Osteocyte (in vitro differentiated cells): ENCODE data around the gene BCLAF3. TPM values are rescaled to one million over a fixed set of nuclear protein-coding genes. Genes with fewer than 3 reads are reported as not detected.

Source experiments
- DNase-seq: peaks from one replicate; pipeline ENCODE4 v3.0.0; 2021; ENCODE audit warnings: mixed read lengths; ENCODE audit not compliant: unreplicated experiment; ENCODE audit errors: extremely low spot score
- H3K27ac Mint-ChIP-seq: one replicate; pipeline ENCODE4 v1.8.0; 2021; ENCODE audit warnings: mild to moderate bottlenecking, mixed read lengths; ENCODE audit not compliant: unreplicated experiment
- H3K27me3 Mint-ChIP-seq: one replicate; pipeline ENCODE4 v1.8.0; 2021; ENCODE audit warnings: mixed read lengths; ENCODE audit not compliant: unreplicated experiment
- H3K36me3 Mint-ChIP-seq: one replicate; pipeline ENCODE4 v1.8.0; 2021; ENCODE audit warnings: mixed read lengths; ENCODE audit not compliant: unreplicated experiment
- H3K4me1 Mint-ChIP-seq: one replicate; pipeline ENCODE4 v1.8.0; 2021; ENCODE audit warnings: mixed read lengths; ENCODE audit not compliant: unreplicated experiment
- H3K4me3 Mint-ChIP-seq: one replicate; pipeline ENCODE4 v1.8.0; 2021; ENCODE audit warnings: mild to moderate bottlenecking, moderate library complexity, mixed read lengths; ENCODE audit not compliant: unreplicated experiment
- H3K9me3 Mint-ChIP-seq: one replicate; pipeline ENCODE4 v1.8.0; 2021; ENCODE audit warnings: mixed read lengths; ENCODE audit not compliant: unreplicated experiment
- CTCF ChIP-seq: fragments of 200-600 bp; sonication (generic); IDR thresholded peaks from 2 replicates; pipeline ENCODE4 v1.5.0; 2021; ENCODE audit warnings: antibody characterized with exemption, mild to moderate bottlenecking, moderate library complexity
- total RNA-seq: library from RNA; stranded (reverse); gene quantifications from 2 replicates; pipeline ENCODE4 v1.2.1, GENCODE V29; 2021

BCLAF3 gene
- total RNA-seq, 1 donor from 2014 or later, result 11.5 TPM

DNA sequence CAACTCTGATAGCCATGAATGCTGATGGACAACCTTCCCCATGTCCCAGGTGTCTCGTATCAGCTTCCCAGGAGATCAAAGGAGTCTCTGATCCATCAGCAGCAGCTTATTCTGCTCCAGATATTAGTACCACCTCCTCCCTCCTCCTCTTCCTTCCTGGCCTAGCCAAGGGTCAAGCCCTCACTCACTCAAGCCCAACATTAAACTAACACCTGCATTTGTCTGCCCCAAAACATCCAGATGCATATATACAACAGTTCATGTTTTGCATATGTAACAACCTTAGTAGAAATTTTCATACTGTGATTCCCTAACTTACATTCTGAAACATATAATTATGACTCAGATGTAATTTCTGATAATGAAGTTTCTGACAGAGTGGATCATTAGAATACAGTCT, 29.9 kb downstream of the BCLAF3 start:
- no peak for TF ChIP-seq CTCF
- H3K36me3 Mint-ChIP-seq, result peaks cover 11% of the 10 kb centered on the region
- H3K4me1 Mint-ChIP-seq, result no peaks in the 10 kb centered on the region
- peaks cover 18% of the 10 kb centered on the region for H3K9me3 Mint-ChIP-seq
- H3K27ac Mint-ChIP-seq, result no peak overlapping the region
- H3K27me3 Mint-ChIP-seq, result no peaks in the 10 kb centered on the region
- H3K4me3 Mint-ChIP-seq, result no peak overlapping the region
- DNase-seq, result no peak

- DNase-seq, result no peak
- H3K36me3 Mint-ChIP-seq, result peaks cover 3% of the 10 kb centered on the region
- no peaks in the 10 kb centered on the region for H3K27me3 Mint-ChIP-seq
- H3K4me1 Mint-ChIP-seq, result peaks cover 11% of the 10 kb centered on the region
- TF ChIP-seq CTCF, result no peak
- H3K9me3 Mint-ChIP-seq, result peaks cover 10% of the 10 kb centered on the region
- no peak overlapping the region for H3K4me3 Mint-ChIP-seq
- no peak overlapping the region for H3K27ac Mint-ChIP-seq
Observed at GRCh38 chrX:19958552-19959486, 32.0 kb downstream of the BCLAF3 start.

- no peak for TF ChIP-seq CTCF
- H3K4me3 Mint-ChIP-seq, result no peak overlapping the region
- no peak overlapping the region for H3K27ac Mint-ChIP-seq
- peaks cover 10% of the 10 kb centered on the region for H3K9me3 Mint-ChIP-seq
- no peaks in the 10 kb centered on the region for H3K27me3 Mint-ChIP-seq
- H3K4me1 Mint-ChIP-seq, result peaks cover 11% of the 10 kb centered on the region
- DNase-seq, result no peak
- peaks cover 4% of the 10 kb centered on the region for H3K36me3 Mint-ChIP-seq
Observed at GRCh38 chrX:19956923-19957322, 33.9 kb downstream of the BCLAF3 start.

- DNase-seq, result no peak
- no peak for TF ChIP-seq CTCF
- H3K36me3 Mint-ChIP-seq, result peaks cover 1% of the 10 kb centered on the region
- peaks cover 10% of the 10 kb centered on the region for H3K9me3 Mint-ChIP-seq
- no peak overlapping the region for H3K27ac Mint-ChIP-seq
- H3K4me3 Mint-ChIP-seq, result no peak overlapping the region
- peaks cover 11% of the 10 kb centered on the region for H3K4me1 Mint-ChIP-seq
- no peaks in the 10 kb centered on the region for H3K27me3 Mint-ChIP-seq
Observed at GRCh38 chrX:19956306-19956705, 34.6 kb downstream of the BCLAF3 start.

- H3K4me1 Mint-ChIP-seq, result peaks cover 11% of the 10 kb centered on the region
- peaks cover 5% of the 10 kb centered on the region for H3K36me3 Mint-ChIP-seq
- H3K4me3 Mint-ChIP-seq, result no peak overlapping the region
- no peaks in the 10 kb centered on the region for H3K27me3 Mint-ChIP-seq
- H3K9me3 Mint-ChIP-seq, result peaks cover 9% of the 10 kb centered on the region
- H3K27ac Mint-ChIP-seq, result no peak overlapping the region
- DNase-seq, result no peak
- no peak for TF ChIP-seq CTCF
Observed at GRCh38 chrX:19955306-19955705, 35.6 kb downstream of the BCLAF3 start.
